ENCODE results near the gene RUVBL1. TPM values are rescaled to one million over a fixed set of nuclear protein-coding genes. Genes with fewer than 3 reads are reported as not detected.

RUVBL1 gene
- total RNA-seq, 4 donors from 2014 or later, result 9.7 to 38.4 (median 16.6) TPM

- no peak for TF ChIP-seq POLR2A (IDR thresholded peaks at IDR 0.05)
- TF ChIP-seq CTCF (IDR thresholded peaks at IDR 0.05), result no peak
- Histone ChIP-seq H3K4me3 (no peak overlapping the region), H3K36me3 (no peaks in the 10 kb centered on the region), H3K4me1 (no peaks in the 10 kb centered on the region), H3K9me3 (no peaks in the 10 kb centered on the region), H3K27ac (no peak overlapping the region), H3K27me3 (no peaks in the 10 kb centered on the region)
- DNase-seq, result no peak
- intact Hi-C loops (cut with DNase I; ENCODE audit: low total_unique reads), result no loop called here
Measured at GRCh38 chr3:128064962-128065361, 58.6 kb downstream of the RUVBL1 start.

GRCh38 chr3:128063865-128064264 is 59.7 kb downstream of the RUVBL1 start:
- Histone ChIP-seq H3K4me1 (no peaks in the 10 kb centered on the region), H3K27ac (no peak overlapping the region), H3K9me3 (no peaks in the 10 kb centered on the region), H3K27me3 (no peaks in the 10 kb centered on the region), H3K36me3 (no peaks in the 10 kb centered on the region), H3K4me3 (no peak overlapping the region)
- intact Hi-C loops (cut with DNase I; ENCODE audit: low total_unique reads), result no loop called here
- TF ChIP-seq CTCF (IDR thresholded peaks at IDR 0.05) (no peak), POLR2A (IDR thresholded peaks at IDR 0.05) (no peak)
- no peak for DNase-seq

GRCh38 chr3:128062033-128062745 is 61.4 kb downstream of the RUVBL1 start:
- no peak overlapping the region for H3K27ac ChIP-seq
- H3K4me1 ChIP-seq, result no peaks in the 10 kb centered on the region
- H3K27me3 ChIP-seq, result no peaks in the 10 kb centered on the region
- no peaks in the 10 kb centered on the region for H3K9me3 ChIP-seq
- DNase-seq, result no peak
- no peaks in the 10 kb centered on the region for H3K36me3 ChIP-seq
- H3K4me3 ChIP-seq, result no peak overlapping the region
- intact Hi-C loops (cut with DNase I; ENCODE audit: low total_unique reads), result no loop called here
- no peak for TF ChIP-seq CTCF (IDR thresholded peaks at IDR 0.05)
- no peak for TF ChIP-seq POLR2A (IDR thresholded peaks at IDR 0.05)

- H3K36me3 ChIP-seq, result no peaks in the 10 kb centered on the region
Measured at GRCh38 chr3:128060473-128061381, 62.9 kb downstream of the RUVBL1 start.

More at GRCh38 chr3:128060473-128061381, 62.9 kb downstream of the RUVBL1 start:
- no peaks in the 10 kb centered on the region for H3K4me1 ChIP-seq
- no peak overlapping the region for H3K27ac ChIP-seq
- no peaks in the 10 kb centered on the region for H3K27me3 ChIP-seq
- TF ChIP-seq POLR2A (IDR thresholded peaks at IDR 0.05) (no peak), CTCF (IDR thresholded peaks at IDR 0.05) (no peak)
- no peak overlapping the region for H3K4me3 ChIP-seq
- H3K9me3 ChIP-seq, result no peaks in the 10 kb centered on the region
- intact Hi-C loops (cut with DNase I; ENCODE audit: low total_unique reads), result no loop called here
- DNase-seq, result no peak

Data from uterus (tissue), 4 donors.